K562 (cell line): ENCODE results near the gene LENEP. TPM values are rescaled to one million over a fixed set of nuclear protein-coding genes. Genes with fewer than 3 reads are reported as not detected.
"Not testable (repeated sequence)": the region's sequence is repeated elsewhere in the genome, so short reads cannot be mapped to it uniquely, and the experiment has no call there.

Source experiments
- ATAC-seq: fragments of 200-7000 bp; cut with Tn5 transposase; 3 replicates; pipeline ENCODE4 v1.9.1; 2020; ENCODE audit warnings: moderate library complexity
- BruUV-seq: library from RNA; stranded (reverse); fragments of 400-500 nt; replicated peaks from 2 replicates; lab custom pipeline; 2021; lab: Mats Ljungman, UMichigan
- CTCF ChIA-PET: fragments of 300-600 bp; formaldehyde crosslinking; extraction: SDS; loops from one replicate; lab custom pipeline; 2021; ENCODE audit warnings: low intra/inter-chr PET ratio; lab: Yijun Ruan, JAX
- POLR2A ChIA-PET: fragments of 300-600, 350-650 bp; sonication (Branson Sonifier 250); formaldehyde crosslinking; extraction: SDS; loops from one replicate; lab custom pipeline; 2021; ENCODE audit warnings: antibody characterized with exemption, inconsistent platforms; lab: Yijun Ruan, JAX
- DNase-seq, 4 experiments: peaks; one replicate each; pipeline versions ENCODE4 v3.0.0 to v3.0.0-alpha.2; 2011 to 2018; ENCODE audit warnings: low spot score in 3 of 4, mixed read lengths in 3 of 4; ENCODE audit errors: extremely low read depth in 1 of 4
- FAIRE-seq: peaks from 2 replicates; lab custom pipeline; 2011; peaks lifted over from hg19 to GRCh38; lab: Jason Lieb, UNC
- H2AFZ ChIP-seq: 2 replicates; pipeline ENCODE4 v1.6.0; 2011; ENCODE audit warnings: low read depth, low read length, control low read depth, inconsistent platforms
- H3K27ac ChIP-seq: fragments of 200-600 bp; 3 replicates; pipeline ENCODE4 v1.8.0; 2011; ENCODE audit warnings: low read depth, mild to moderate bottlenecking, control low read depth, inconsistent platforms, low read length, moderate library complexity, mixed read lengths; ENCODE audit errors: extremely low read depth
- H3K27me3 ChIP-seq, 2 experiments: fragments of 300-600 bp in 1 of 2; 2 replicates in 1 of 2; 3 replicates in 1 of 2; pipeline versions ENCODE4 v1.6.0 to v1.8.0; 2011; ENCODE audit warnings: inconsistent platforms in 2 of 2, low read length in 2 of 2, mild to moderate bottlenecking in 1 of 2, mixed read lengths in 1 of 2, moderate library complexity in 1 of 2; ENCODE audit not compliant: control insufficient read depth in 2 of 2, insufficient read depth in 2 of 2
- H3K36me3 ChIP-seq: fragments of 300-600 bp; 3 replicates; pipeline ENCODE4 v1.8.0; 2011; ENCODE audit warnings: mild to moderate bottlenecking, low read length, inconsistent platforms; ENCODE audit not compliant: control insufficient read depth, insufficient read depth
- H3K4me1 ChIP-seq, 2 experiments: fragments of 200-600 bp in 1 of 2; replicated peaks in 1 of 2; 2 replicates in 1 of 2; 3 replicates in 1 of 2; pipeline versions ENCODE4 v1.5.1 to v1.8.0; 2011; ENCODE audit warnings: inconsistent platforms in 2 of 2, low read length in 2 of 2, mild to moderate bottlenecking in 1 of 2, mixed read lengths in 1 of 2, moderate library complexity in 1 of 2; ENCODE audit not compliant: control insufficient read depth in 2 of 2, insufficient read depth in 2 of 2
- H3K4me2 ChIP-seq: 2 replicates; pipeline ENCODE4 v1.6.1; 2011; ENCODE audit warnings: low read length, control low read depth, inconsistent platforms, mixed read lengths; ENCODE audit not compliant: insufficient read depth
- H3K4me3 ChIP-seq: fragments of 200-600 bp; sonication (generic), shearing (Covaris generic); 2 replicates; pipeline ENCODE4 v1.5.1; 2016; ENCODE audit warnings: control low read depth, inconsistent platforms
- H3K79me2 ChIP-seq: fragments of 200-600 bp; 3 replicates; pipeline ENCODE4 v1.8.0; 2011; ENCODE audit warnings: low read length, inconsistent platforms; ENCODE audit not compliant: control insufficient read depth, insufficient read depth
- H3K9ac ChIP-seq, 2 experiments: 2 replicates each; pipeline versions ENCODE4 v1.6.0 to v1.6.1; 2011; ENCODE audit warnings: low read depth in 2 of 2, low read length in 2 of 2, control low read depth in 1 of 2, inconsistent platforms in 1 of 2, mild to moderate bottlenecking in 1 of 2, mixed read lengths in 1 of 2; ENCODE audit not compliant: insufficient read depth in 1 of 2
- H3K9me1 ChIP-seq: one replicate; pipeline ENCODE4 v1.6.0; 2011; ENCODE audit warnings: inconsistent platforms, mild to moderate bottlenecking, low read length, moderate library complexity; ENCODE audit not compliant: control insufficient read depth, insufficient read depth
- H3K9me3 ChIP-seq: replicated peaks from 2 replicates; pipeline ENCODE4 v1.5.1; 2011; ENCODE audit warnings: low read depth, low read length, inconsistent platforms; ENCODE audit not compliant: control insufficient read depth, insufficient read depth
- H4K20me1 ChIP-seq: replicated peaks from 2 replicates; pipeline ENCODE4 v1.6.1; 2011; ENCODE audit warnings: low read length, inconsistent platforms, mixed read lengths; ENCODE audit not compliant: control insufficient read depth, insufficient read depth
- ARID4B ChIP-seq: sonication (generic); formaldehyde crosslinking; IDR thresholded peaks from 2 replicates; pipeline ENCODE4 v1.8.0; 2022; ENCODE audit warnings: mild to moderate bottlenecking, missing genetic modification reagents
- STAG1 ChIP-seq: sonication (generic); formaldehyde crosslinking; IDR thresholded peaks from 2 replicates; pipeline ENCODE4 v1.5.0; 2020; ENCODE audit warnings: missing genetic modification reagents, borderline replicate concordance
- ZFX ChIP-seq: sonication (generic); formaldehyde crosslinking; IDR thresholded peaks from 2 replicates; pipeline ENCODE4 v1.8.0; 2022; ENCODE audit warnings: mild to moderate bottlenecking, missing genetic modification reagents, moderate library complexity
- ZNF354B ChIP-seq: fragments of 250-450 bp; sonication (Bioruptor Pico); IDR thresholded peaks from 2 replicates; pipeline ENCODE4 v1.4.0; 2020
- WGBS: fragments of 100-300 bp; shearing (Covaris generic); methylation state at CpG from one replicate; pipeline ENCODE4 v1.1.6; 2016; ENCODE audit warnings: low coverage, mixed read lengths; ENCODE audit not compliant: insufficient coverage; ENCODE audit errors: missing lambda C conversion rate; 5-methylcytosine and 5-hydroxymethylcytosine counted together
- in situ Hi-C: fragments of 300-500 bp; cut with MboI; formaldehyde crosslinking; loops from 4 replicates; pipeline ENCODE4 v1.15.0; 2018; ENCODE audit warnings: inconsistent platforms, mixed read lengths
- intact Hi-C: fragments of 100-400 bp; cut with micrococcal nuclease; formaldehyde crosslinking; loops from 2 replicates; pipeline ENCODE4 v1.14.2; 2022
- polyA plus RNA-seq, 8 experiments: library from polyadenylated mRNA; depleted of rRNA in 4 of 8; stranded (reverse) in 5 of 8; unstranded in 3 of 8; fragments of >200 nt; fragmentation: Nextera tagmentation in 2 of 8; fragmentation: Illumina TruSeq in 1 of 8; extraction: Ambion mirVana in 2 of 8; extraction: Trizol in 1 of 8; gene quantifications; 2 replicates each; pipeline versions ENCODE4 v1.2.1 to v1.2.3, GENCODE V29; 2011 to 2014; ENCODE audit warnings: inconsistent platforms in 1 of 8, missing spikeins in 1 of 8
- total RNA-seq, 7 experiments: library from RNA; depleted of rRNA in 6 of 7; stranded (reverse); fragments of >200 nt in 6 of 7; fragmentation: Illumina TruSeq in 2 of 7; extraction: Trizol in 2 of 7; gene quantifications; 2 replicates each; pipeline versions ENCODE4 v1.2.1 to v1.2.3, GENCODE V29; 2011 to 2021; ENCODE audit warnings: low replicate concordance in 1 of 7

Gene LENEP
- total and polyA plus RNA-seq, 9 of the 15 experiments (the other 6 are each of a cell fraction or from before 2014, with no cell fraction given) = 0.23 to 0.87 (median 0.67) TPM; not detected in 5

- TF ChIP-seq ARID4B (CRISPR knock-in tag) = 0 out of 2 replicates have a peak, but pooled peaks have one; percentile 4
- TF ChIP-seq ZNF354B = no peak
- 0 out of 2 replicates have a peak, but pooled peaks have one; percentile 13 for TF ChIP-seq STAG1
- TF ChIP-seq ZFX = 0 out of 2 replicates have a peak, but pooled peaks have one; percentile 9
- TF ChIP-seq, all 486 proteins: peak for 9
Measured at GRCh38 chr1:154983776-154984466, 9.5 kb upstream of the LENEP start (continued).

- H3K9ac ChIP-seq, H3K4me3 ChIP-seq, H3K27me3 ChIP-seq, H3K9me1 ChIP-seq, H2AFZ ChIP-seq, CTCF ChIA-PET, FAIRE-seq, ATAC-seq, H3K9me3 ChIP-seq, H4K20me1 ChIP-seq, intact Hi-C loops, H3K4me2 ChIP-seq, BruUV-seq, in situ Hi-C loops, H3K27ac ChIP-seq, DNase-seq: not testable (repeated sequence)
- H3K36me3 ChIP-seq = peaks cover 50% of the 10 kb centered on the region
- WGBS = 91% methylated on average over 4 of the region's 4 CpGs
- H3K79me2 ChIP-seq = peaks cover 68% of the 10 kb centered on the region
- peaks cover 0 to 34% of the 10 kb centered on the region in 2 experiments; a peak in 3 of 5 replicates for H3K4me1 ChIP-seq
- POLR2A ChIA-PET = interaction anchor here (0.6 to 1.1 kb wide), 3 partner anchors 11 to 96 kb away, joined by 3 read pairs; no protein-coding TSS in a partner anchor
Measured at GRCh38 chr1:154986736-154987135, 6.7 kb upstream of the LENEP start.
